GM18951 (cell line): ENCODE data around the gene SETD1A.
A peak's percentile ranks its signal among the peaks of the same experiment; 100 is the strongest.

Experiments used
- POLR2A ChIP-seq: IDR thresholded peaks from 4 replicates; pipeline ENCODE4 v1.6.1; 2011; ENCODE audit warnings: mild to moderate bottlenecking; ENCODE audit not compliant: insufficient read length, insufficient read depth; ENCODE audit errors: extremely low read depth
- in situ Hi-C: fragments of 300-500 bp; cut with MboI; formaldehyde crosslinking; loops from one replicate; pipeline ENCODE4 v1.12.0; 2022; ENCODE audit warnings: low sequenced_read_pairs, mixed read lengths, inconsistent platforms; ENCODE audit not compliant: unreplicated experiment

The SETD1A gene

GRCh38 chr16:30957456-30958174 lies at the start of gene SETD1A:
Gene SETD1A (plus strand): TSS chr16:30957754. CDS start chr16:30958732, 978 bp downstream.
- in situ Hi-C loops, result no loop called here
- peak; percentile 51 for TF ChIP-seq POLR2A

GRCh38 chr16:30910427-30911029 lies 47.0 kb upstream of the SETD1A start:
- in situ Hi-C loops, result no loop called here
- TF ChIP-seq POLR2A, result no peak

- TF ChIP-seq POLR2A, result no peak
- in situ Hi-C loops, result no loop called here
These were observed 44.7 kb upstream of the SETD1A start for GRCh38 chr16:30912794-30913412.

GRCh38 chr16:30914830-30915229 lies 42.7 kb upstream of the SETD1A start:
- in situ Hi-C loops, result no loop called here
- no peak for TF ChIP-seq POLR2A

- in situ Hi-C loops, result no loop called here
- TF ChIP-seq POLR2A, result no peak
These were observed 38.9 kb upstream of the SETD1A start for GRCh38 chr16:30918614-30919013.

GRCh38 chr16:30920891-30921290 lies 36.7 kb upstream of the SETD1A start:
- in situ Hi-C loops, result loop anchor here (5.0 to 10.0 kb wide), 2 partner anchors 69 to 156 kb away; partner anchors contain the start of genes CFAP119 and RNF40
- no peak for TF ChIP-seq POLR2A

GRCh38 chr16:30921459-30921747 lies 36.2 kb upstream of the SETD1A start:
- in situ Hi-C loops, result loop anchor here (5.0 to 10.0 kb wide), 2 partner anchors 69 to 157 kb away; partner anchors contain the start of genes CFAP119 and RNF40
- no peak for TF ChIP-seq POLR2A

- TF ChIP-seq POLR2A, result no peak
- in situ Hi-C loops, result loop anchor here (5.0 to 10.0 kb wide), 2 partner anchors 70 to 157 kb away; partner anchors contain the start of genes CFAP119 and RNF40
These were observed 35.7 kb upstream of the SETD1A start for GRCh38 chr16:30921748-30922419.

- TF ChIP-seq POLR2A, result peak; percentile 40
- in situ Hi-C loops, result loop anchor here (5.0 to 10.0 kb wide), 2 partner anchors 70 to 158 kb away; partner anchors contain the start of genes CFAP119 and RNF40
These were observed 35.1 kb upstream of the SETD1A start for GRCh38 chr16:30922420-30922959.

GRCh38 chr16:30922960-30923535 lies 34.5 kb upstream of the SETD1A start:
- peak; percentile 12 for TF ChIP-seq POLR2A
- in situ Hi-C loops, result loop anchor here (5.0 to 10.0 kb wide), 2 partner anchors 71 to 158 kb away; partner anchors contain the start of genes CFAP119 and RNF40

- in situ Hi-C loops, result loop anchor here (5.0 to 10.0 kb wide), 2 partner anchors 71 to 159 kb away; partner anchors contain the start of genes CFAP119 and RNF40
- no peak for TF ChIP-seq POLR2A
These were observed 33.9 kb upstream of the SETD1A start, which contains the start of gene FBXL19 for GRCh38 chr16:30923554-30924075. Gene FBXL19 (plus strand): TSS chr16:30923572. CDS start chr16:30925755, 2,183 bp downstream.
